ENCODE results near the gene RPL5. TPM values are rescaled to one million over a fixed set of nuclear protein-coding genes. Genes with fewer than 3 reads are reported as not detected.

Gene RPL5
- total and polyA plus RNA-seq, 2 of the 8 experiments (the other 6 are each of a cell fraction or from before 2014, with no cell fraction given), result 1,506 to 2,034 TPM

GRCh38 chr1:92832537-92833114, 786 bp downstream of the RPL5 start:
- peak overlapping the region; percentile 45; the same call in 1 of the 2 replicates for H2AK5ac ChIP-seq (ENCODE audit: low read depth, low read length)
- H3K27me3 ChIP-seq (replicated peaks in 1 of 4; ENCODE audit: control insufficient read depth in 3 of 4, extremely low read depth in 1 of 4, insufficient read depth in 3 of 4, low read length in 3 of 4), result no peaks in the 10 kb centered on the region; a peak in 1 of 7 replicates
- H4K91ac ChIP-seq (replicated peaks; ENCODE audit: insufficient read length, low read length), result peak overlapping the region; percentile 98
- peak overlapping the region; percentile 85 for H3K56ac ChIP-seq (replicated peaks; ENCODE audit: insufficient read length, low read depth, low read length)
- no peaks in the 10 kb centered on the region for H3K9me3 ChIP-seq (ENCODE audit: insufficient read depth in 2 of 2, low read depth in 1 of 2, low read length in 1 of 2)
- peak overlapping the region; percentile 96 for H4K5ac ChIP-seq (ENCODE audit: insufficient read length, low read depth, low read length)
- peak overlapping the region; percentile 99 for H2BK5ac ChIP-seq (ENCODE audit: low read depth, low read length)
- H2BK120ac ChIP-seq (replicated peaks; ENCODE audit: low read depth, low read length), result no peak overlapping the region
- peaks cover 33 to 58% of the 10 kb centered on the region in 2 experiments for H3K79me2 ChIP-seq (ENCODE audit: control insufficient read depth in 1 of 2, insufficient read depth in 2 of 2, low read length in 2 of 2)
- FAIRE-seq, result no peak
- no peak overlapping the region for H2AFZ ChIP-seq (ENCODE audit: low read length)
- no peaks in the 10 kb centered on the region; the same call in 1 of the 2 replicates for H3K79me1 ChIP-seq (ENCODE audit: low read depth, low read length)
- peak overlapping the region; percentile 98 to 100 (median 100) for H3K4me3 ChIP-seq (ENCODE audit: extremely low read depth in 1 of 4, insufficient read depth in 2 of 4, low read depth in 3 of 4, low read length in 4 of 4)
- ChIA-PET CTCF (ENCODE audit: partially characterized antibody) (interaction anchor here (0.7 to 3.5 kb wide), 26 partner anchors 7 to 350 kb away, joined by 3 to 42 read pairs (median 4); partner anchors contain the start of gene EVI5), POLR2A (ENCODE audit: partially characterized antibody) (interaction anchor here (0.6 to 3.0 kb wide), 52 partner anchors 9 to 1550 kb away, joined by 3 to 72 read pairs (median 6); partner anchors contain the start of genes BCAR3, DIPK1A, EVI5 and MTF2)
- H3K4me2 ChIP-seq (ENCODE audit: insufficient read depth in 1 of 2, low read depth in 2 of 2, low read length in 2 of 2), result peak overlapping the region; percentile 71 to 77
- peak overlapping the region; percentile 100; the same call in 1 of the 2 replicates for H4K8ac ChIP-seq (ENCODE audit: extremely low read depth, insufficient read depth, low read length)
- H3K27ac ChIP-seq (ENCODE audit: low read depth, low read length), result peak overlapping the region; percentile 99
- peak overlapping the region; percentile 95 for H3K18ac ChIP-seq (ENCODE audit: extremely low read depth, low read length)
- DNase-seq (ENCODE audit: low read depth in 1 of 2, low spot score in 2 of 2), result no peak
- peak overlapping the region; percentile 69 for H3K4ac ChIP-seq (replicated peaks; ENCODE audit: insufficient read length, low read depth, low read length)
- peak overlapping the region; percentile 97 to 99 (median 99) for H3K9ac ChIP-seq (replicated peaks in 1 of 4; ENCODE audit: extremely low read depth in 1 of 4, low read depth in 3 of 4, low read length in 3 of 4)
- WGBS, 2 experiments (ENCODE audit: extremely low coverage in 1 of 2, insufficient coverage in 1 of 2, insufficient read length in 1 of 2, insufficient replicate concordance in 2 of 2, low coverage in 1 of 2, low lambda C conversion rate in 2 of 2, missing lambda C conversion rate in 1 of 2), result 2% methylated on average over 19 of the region's 19 CpGs; no CpG with 5 or more reads in 1 of the 2 experiments
- peaks cover 5% of the 10 kb centered on the region for H3K23me2 ChIP-seq (ENCODE audit: low read depth, low read length)
- peak overlapping the region; percentile 34 for H3K14ac ChIP-seq (ENCODE audit: insufficient read length)
- H3K4me1 ChIP-seq (replicated peaks in 1 of 4; ENCODE audit: control insufficient read depth in 3 of 4, insufficient read depth in 4 of 4, low read length in 3 of 4), result peaks cover 0 to 6% (median 3%) of the 10 kb centered on the region in 4 experiments; a peak in 4 of 7 replicates
- H2BK15ac ChIP-seq (ENCODE audit: low read length), result no peak overlapping the region
- TF ChIP-seq USF2 (IDR thresholded peaks at IDR 0.05; ENCODE audit: low read length) (no peak), CHD1 (IDR thresholded peaks at IDR 0.05; ENCODE audit: low read depth, low read length) (0 out of 2 replicates have a peak, but pooled peaks have one; percentile 10), SIN3A (conservative IDR thresholded peaks at IDR 0.05 in 1 of 2, IDR thresholded peaks at IDR 0.05 in 1 of 2; ENCODE audit: low read depth in 1 of 2, low read length in 2 of 2) (0 out of 4 replicates have a peak, but pooled peaks of 1 of the 2 experiments have one; percentile 4), CREB1 (IDR thresholded peaks at IDR 0.05) (no peak)
- peaks cover 23 to 48% (median 37%) of the 10 kb centered on the region in 4 experiments for H3K36me3 ChIP-seq (ENCODE audit: control insufficient read depth in 2 of 4, insufficient read depth in 4 of 4, low read length in 3 of 4)
- no peak overlapping the region for H3K23ac ChIP-seq (ENCODE audit: insufficient read length)
- 0 out of 2 replicates have a peak overlapping the region, but pooled peaks have one; percentile 83 for H2BK12ac ChIP-seq (ENCODE audit: low read depth, low read length)
- H4K20me1 ChIP-seq (replicated peaks in 1 of 2; ENCODE audit: control insufficient read depth in 1 of 2, insufficient read depth in 2 of 2, low read length in 2 of 2), result peaks cover 20% of the 10 kb centered on the region in 2 experiments
- H2BK20ac ChIP-seq (ENCODE audit: low read length), result no peak overlapping the region
